Right atrium auricular region (tissue), 2 donors: ENCODE results near the gene INHBB. TPM values are rescaled to one million over a fixed set of nuclear protein-coding genes. Genes with fewer than 3 reads are reported as not detected.
"Not testable (repeated sequence)": the region's sequence is repeated elsewhere in the genome, so short reads cannot be mapped to it uniquely, and the experiment has no call there.

Source experiments
- DNase-seq: peaks from one replicate; pipeline ENCODE4 v3.0.0-alpha.2; 2019; ENCODE audit warnings: low spot score
- H3K27ac ChIP-seq, 2 donors: fragments of 200-600 bp; sonication (generic); 1 replicate in 1 of 2; 2 replicates in 1 of 2; pipeline ENCODE4 v1.5.1; 2016 to 2019
- H3K27me3 ChIP-seq, 2 donors: fragments of 200-600 bp; sonication (generic); one replicate each; pipeline versions ENCODE4 v1.5.1 to v1.6.0; 2017 to 2019
- H3K36me3 ChIP-seq: fragments of 200-600 bp; sonication (generic); one replicate; pipeline ENCODE4 v1.5.1; 2016
- H3K4me1 ChIP-seq, 2 donors: fragments of 200-600 bp; sonication (generic); one replicate each; pipeline versions ENCODE4 v1.5.1 to v1.6.0; 2017 to 2019
- H3K4me3 ChIP-seq, 2 donors: fragments of 200-600 bp; sonication (generic); 1 replicate in 1 of 2; 2 replicates in 1 of 2; pipeline ENCODE4 v1.5.1; 2017 to 2019; ENCODE audit warnings: mild to moderate bottlenecking in 1 of 2, moderate library complexity in 1 of 2
- H3K9me3 ChIP-seq, 2 donors: fragments of 200-600 bp; sonication (generic); one replicate each; pipeline ENCODE4 v1.5.1; 2019
- total RNA-seq, 2 donors: library from RNA; depleted of rRNA; stranded (reverse); fragments of >200 nt; gene quantifications; one replicate each; pipeline ENCODE4 v1.1.0, GENCODE V29; 2016
- TF ChIP-seq, protein P1 (sequence below), 2 donors: fragments of 200-600 bp; sonication (generic); IDR thresholded peaks; one replicate each; pipeline ENCODE4 v1.5.1; 2019; ENCODE audit warnings: antibody characterized with exemption in 2 of 2

The INHBB gene
- total RNA-seq, 2 donors from 2014 or later: 0.74 to 5.9 TPM

- DNase-seq: no peak
- Histone ChIP-seq H3K4me3 (no peak overlapping the region), H3K27ac (no peak overlapping the region), H3K4me1 (peaks cover 0 to 7% of the 10 kb centered on the region in 2 donors), H3K27me3 (no peaks in the 10 kb centered on the region), H3K9me3 (no peaks in the 10 kb centered on the region), H3K36me3 (peaks cover 3% of the 10 kb centered on the region)
- TF ChIP-seq, protein P1, sequence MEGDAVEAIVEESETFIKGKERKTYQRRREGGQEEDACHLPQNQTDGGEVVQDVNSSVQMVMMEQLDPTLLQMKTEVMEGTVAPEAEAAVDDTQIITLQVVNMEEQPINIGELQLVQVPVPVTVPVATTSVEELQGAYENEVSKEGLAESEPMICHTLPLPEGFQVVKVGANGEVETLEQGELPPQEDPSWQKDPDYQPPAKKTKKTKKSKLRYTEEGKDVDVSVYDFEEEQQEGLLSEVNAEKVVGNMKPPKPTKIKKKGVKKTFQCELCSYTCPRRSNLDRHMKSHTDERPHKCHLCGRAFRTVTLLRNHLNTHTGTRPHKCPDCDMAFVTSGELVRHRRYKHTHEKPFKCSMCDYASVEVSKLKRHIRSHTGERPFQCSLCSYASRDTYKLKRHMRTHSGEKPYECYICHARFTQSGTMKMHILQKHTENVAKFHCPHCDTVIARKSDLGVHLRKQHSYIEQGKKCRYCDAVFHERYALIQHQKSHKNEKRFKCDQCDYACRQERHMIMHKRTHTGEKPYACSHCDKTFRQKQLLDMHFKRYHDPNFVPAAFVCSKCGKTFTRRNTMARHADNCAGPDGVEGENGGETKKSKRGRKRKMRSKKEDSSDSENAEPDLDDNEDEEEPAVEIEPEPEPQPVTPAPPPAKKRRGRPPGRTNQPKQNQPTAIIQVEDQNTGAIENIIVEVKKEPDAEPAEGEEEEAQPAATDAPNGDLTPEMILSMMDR (IDR thresholded peaks at IDR 0.05): no peak
Measured at GRCh38 chr2:120308038-120308910, 37.7 kb upstream of the INHBB start.

GRCh38 chr2:120310136-120310535 is 35.8 kb upstream of the INHBB start:
- Histone ChIP-seq H3K27me3 (no peaks in the 10 kb centered on the region), H3K9me3 (no peaks in the 10 kb centered on the region), H3K4me3 (no peak overlapping the region), H3K27ac (no peak overlapping the region), H3K4me1 (peaks cover 0 to 14% of the 10 kb centered on the region in 2 donors), H3K36me3 (no peaks in the 10 kb centered on the region)
- no peak for DNase-seq
- TF ChIP-seq, protein P1 (IDR thresholded peaks at IDR 0.05): no peak

- peaks cover 0 to 14% of the 10 kb centered on the region in 2 donors for H3K4me1 ChIP-seq
- H3K36me3 ChIP-seq, H3K4me3 ChIP-seq, H3K27me3 ChIP-seq, H3K27ac ChIP-seq, DNase-seq, H3K9me3 ChIP-seq: not testable (repeated sequence)
Measured at GRCh38 chr2:120310841-120311240, 35.1 kb upstream of the INHBB start.

DNA sequence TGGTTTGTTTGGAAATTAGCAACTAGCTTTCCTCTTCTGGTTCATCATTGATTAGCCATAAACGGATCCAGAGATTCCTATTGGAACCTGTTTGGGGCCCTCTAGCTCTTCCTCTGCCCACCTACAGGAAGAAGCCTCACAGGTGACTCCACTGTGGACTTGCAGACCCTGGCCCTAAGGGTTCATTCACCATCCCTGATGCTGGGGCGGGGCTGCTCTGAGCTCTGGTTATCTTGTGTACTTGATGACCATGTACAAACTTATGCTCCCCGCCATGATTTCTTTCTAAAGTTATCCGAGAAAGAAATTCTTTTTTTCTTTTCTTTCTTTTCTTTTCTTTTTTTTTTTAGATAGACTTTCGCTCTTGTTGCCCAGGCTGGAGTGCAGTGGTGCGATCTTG is 33.9 kb upstream of the INHBB start:
- Histone ChIP-seq H3K27ac (no peak overlapping the region), H3K4me3 (no peak overlapping the region), H3K36me3 (no peaks in the 10 kb centered on the region), H3K9me3 (no peaks in the 10 kb centered on the region), H3K4me1 (peaks cover 0 to 14% of the 10 kb centered on the region in 2 donors), H3K27me3 (no peaks in the 10 kb centered on the region)
- no peak for DNase-seq
- TF ChIP-seq, protein P1 (IDR thresholded peaks at IDR 0.05): no peak

GRCh38 chr2:120312860-120313694 is 32.9 kb upstream of the INHBB start:
- Histone ChIP-seq H3K36me3 (no peaks in the 10 kb centered on the region), H3K4me3 (peak overlapping the region; percentile 15 to 45), H3K27me3 (no peaks in the 10 kb centered on the region), H3K9me3 (no peaks in the 10 kb centered on the region), H3K27ac (peak overlapping the region in 1 of 2 donors; percentile 29), H3K4me1 (peaks cover 0 to 14% of the 10 kb centered on the region in 2 donors)
- peak; percentile 90 for DNase-seq
- TF ChIP-seq, protein P1 (IDR thresholded peaks at IDR 0.05): peak; percentile 85 to 93
